SHP77 treated with DMSO at 0.1 percent for 48 hours (cell line): ENCODE data around the gene OPRL1.
"Not testable (repeated sequence)": the region's sequence is repeated elsewhere in the genome, so short reads cannot be mapped to it uniquely, and the experiment has no call there.

Source experiments
- DNase-seq: peaks from one replicate; lab custom pipeline; 2025; lab: John Stamatoyannopoulos, UW

OPRL1 gene

DNA sequence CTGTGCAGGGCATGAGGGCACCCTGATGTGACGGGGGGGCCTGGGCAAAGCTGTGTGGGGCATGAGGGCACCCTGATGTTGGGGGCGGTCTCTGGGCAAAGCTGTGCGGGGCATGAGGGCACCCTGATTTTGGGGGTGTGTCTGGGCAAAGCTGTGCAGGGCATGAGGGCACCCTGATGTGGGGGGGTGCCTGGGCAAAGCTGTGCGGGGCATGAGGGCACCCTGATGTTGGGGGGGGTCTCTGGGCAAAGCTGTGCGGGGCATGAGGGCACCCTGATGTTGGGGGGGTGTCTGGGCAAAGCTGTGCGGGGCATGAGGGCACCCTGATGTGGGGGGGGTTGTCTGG is 37.5 kb downstream of the OPRL1 start:
- not testable (repeated sequence) for DNase-seq

DNA sequence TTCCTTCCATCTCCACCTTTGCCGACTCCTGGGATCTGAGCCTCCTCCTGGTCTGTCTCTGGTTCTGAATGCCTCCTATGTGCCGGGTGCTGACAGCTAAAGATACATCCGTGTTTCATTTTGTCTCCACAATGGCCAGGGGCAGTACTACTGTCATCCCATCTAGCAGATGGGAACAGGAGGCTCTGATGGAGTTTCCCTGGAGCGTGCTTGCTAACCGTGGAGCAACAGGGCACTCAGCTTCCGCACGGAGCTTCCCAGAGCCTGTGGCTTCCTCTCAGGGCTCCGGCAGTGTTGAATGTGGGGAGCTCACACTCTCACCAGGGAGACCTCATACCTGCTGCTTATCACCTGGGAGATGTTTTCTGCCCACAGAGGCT is 39.4 kb downstream of the OPRL1 start:
- no peak for DNase-seq

DNA sequence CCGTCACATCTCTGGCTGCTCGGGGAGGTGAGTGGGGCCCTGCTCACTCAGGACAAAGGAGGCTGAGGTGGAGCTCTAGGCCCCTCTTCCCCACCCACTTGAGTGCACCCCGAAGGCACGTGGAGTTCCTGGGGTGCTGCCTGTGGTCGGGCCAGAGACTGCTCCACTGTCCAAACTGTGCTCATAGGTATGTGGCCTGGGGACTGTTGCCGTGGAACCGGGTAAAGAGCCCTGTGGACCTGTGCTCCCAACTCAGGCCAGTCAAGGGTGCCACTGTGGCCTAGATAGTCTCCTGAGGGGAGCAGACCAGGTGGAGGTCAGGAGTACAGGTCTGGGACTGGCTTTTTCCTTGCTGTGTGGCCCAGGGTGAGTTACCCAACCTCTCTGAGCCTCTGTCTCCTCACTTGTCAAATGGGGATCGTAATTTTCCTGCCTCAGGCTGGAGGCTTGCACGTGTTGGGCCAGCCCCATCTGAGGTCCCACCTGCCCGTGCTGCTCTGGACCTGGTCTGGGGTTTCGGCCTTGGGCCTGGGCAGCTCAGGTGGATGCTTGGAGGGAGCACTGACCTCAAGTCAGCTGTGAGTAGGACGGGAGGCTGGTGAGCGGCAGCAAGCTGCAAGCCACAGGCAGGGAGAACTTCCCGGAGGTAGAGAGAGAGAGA is 39.9 kb downstream of the OPRL1 start:
- no peak for DNase-seq

DNA sequence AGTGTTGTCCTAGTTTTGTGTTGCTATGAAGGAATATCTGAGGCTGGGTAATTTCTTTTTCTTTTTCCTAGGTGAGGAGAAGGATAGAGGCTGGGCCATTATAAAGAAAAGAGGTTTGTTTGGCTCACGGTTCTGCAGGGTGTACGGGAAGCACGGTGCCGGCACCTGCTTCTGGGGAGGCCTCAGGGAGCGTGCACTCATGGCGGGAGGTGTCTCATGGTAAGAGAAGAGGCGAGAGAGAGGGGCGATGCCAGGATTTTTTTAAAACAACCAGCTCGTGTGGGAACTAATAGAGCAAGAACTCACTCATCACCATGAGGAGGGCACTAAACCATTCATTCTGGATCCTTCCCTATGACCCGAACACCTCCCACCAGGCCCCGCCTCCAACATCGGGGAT is 41.7 kb downstream of the OPRL1 start:
- no peak for DNase-seq

DNA sequence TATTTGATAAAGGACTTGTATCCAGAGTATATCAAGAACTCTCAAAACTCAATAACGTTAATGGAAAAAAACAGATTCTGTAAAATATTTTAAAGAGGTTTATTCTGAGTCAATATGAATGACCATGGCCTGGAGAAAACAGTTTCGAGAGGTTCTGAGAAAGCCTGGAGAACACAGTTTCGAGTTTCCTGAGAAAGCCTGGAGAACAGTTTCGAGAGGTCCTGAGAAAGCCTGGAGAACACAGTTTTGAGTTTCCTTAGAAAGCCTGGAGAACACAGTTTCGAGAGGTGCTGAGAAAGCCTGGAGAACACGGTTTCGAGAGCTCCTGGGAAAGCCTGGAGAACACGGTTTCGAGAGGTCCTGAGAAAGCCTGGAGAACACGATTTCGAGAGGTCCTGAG is 43.0 kb downstream of the OPRL1 start:
- not testable (repeated sequence) for DNase-seq

- not testable (repeated sequence) for DNase-seq
Observed at GRCh38 chr20:64123517-64123916, 43.6 kb downstream of the OPRL1 start.

DNA sequence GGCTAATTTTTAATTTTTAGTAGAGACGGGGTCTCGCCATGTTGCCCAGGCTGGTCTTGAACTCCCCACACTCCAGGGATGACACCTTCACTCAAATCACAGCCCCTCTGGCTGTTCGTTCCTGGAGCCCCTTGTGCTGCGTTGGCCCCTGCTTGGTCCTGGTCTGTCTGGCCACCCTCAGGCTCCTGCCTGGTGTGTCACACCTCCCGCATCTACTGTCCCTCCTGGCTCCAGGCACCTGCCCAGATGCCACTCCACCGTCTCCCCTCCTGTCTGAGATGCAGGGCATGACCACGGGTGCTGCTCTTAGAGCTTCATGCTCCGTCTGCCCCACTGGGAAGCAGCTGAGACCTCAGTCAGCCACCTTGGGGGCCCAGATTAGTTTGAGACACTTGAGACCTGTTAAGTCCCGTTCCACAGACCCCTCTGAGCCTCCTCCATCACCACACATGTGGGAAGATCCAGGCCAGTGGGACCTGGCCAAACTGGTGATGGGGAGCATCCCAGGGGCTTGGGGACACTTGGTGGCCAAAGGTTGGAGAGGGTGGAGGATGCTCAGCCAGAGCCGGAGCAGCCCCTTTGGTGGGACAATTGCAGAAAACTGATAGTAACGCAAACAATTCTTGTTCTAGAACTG is 49.4 kb downstream of the OPRL1 start:
- no peak for DNase-seq

GRCh38 chr20:64130271-64130670 is 50.4 kb downstream of the OPRL1 start:
- no peak for DNase-seq

- no peak for DNase-seq
Observed at GRCh38 chr20:64130876-64131275, 51.0 kb downstream of the OPRL1 start.

DNA sequence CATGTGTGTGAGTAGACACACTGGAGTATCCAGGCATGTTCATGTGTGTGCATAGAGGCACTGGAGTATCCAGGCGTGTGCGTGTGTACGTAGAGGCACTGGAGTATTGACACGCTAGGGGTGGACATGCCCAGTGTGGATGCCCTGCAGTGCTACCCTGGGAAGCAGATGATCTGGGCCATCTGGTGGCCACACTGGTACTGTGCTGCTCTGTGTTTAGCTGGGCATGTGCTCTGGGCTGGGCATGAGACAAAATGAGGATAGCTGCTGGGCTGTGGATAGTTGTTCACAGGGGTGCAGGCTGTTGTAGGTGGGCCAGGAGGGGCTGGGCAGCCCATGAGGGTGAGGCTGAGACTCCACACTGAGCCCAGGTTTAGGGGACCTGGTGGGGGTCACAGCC is 51.5 kb downstream of the OPRL1 start:
- DNase-seq, result peak; percentile 62

DNA sequence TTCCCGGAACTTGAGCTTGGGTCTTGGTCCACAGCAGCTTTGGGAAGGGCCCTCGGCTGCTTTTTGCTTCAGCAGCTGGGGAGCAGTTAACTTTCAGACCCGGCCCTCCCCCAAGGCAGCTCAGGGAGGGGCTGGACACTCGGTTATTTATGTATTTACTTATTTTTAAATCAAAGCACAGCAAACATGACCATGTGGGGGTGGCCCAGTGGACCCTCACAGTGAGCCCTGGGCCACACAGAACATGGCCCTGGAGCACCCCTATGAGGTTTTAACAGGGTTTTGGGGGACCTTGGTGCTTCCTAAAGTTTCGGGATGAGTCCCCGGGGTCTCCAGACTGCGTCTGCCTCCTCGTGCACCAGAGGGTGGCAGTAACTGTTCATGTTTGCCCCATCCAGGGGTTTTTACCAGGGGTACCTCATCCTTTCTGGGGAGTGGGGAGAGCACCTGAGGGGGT is 54.1 kb downstream of the OPRL1 start:
- no peak for DNase-seq

GRCh38 chr20:64134744-64135143 is 54.9 kb downstream of the OPRL1 start:
- not testable (repeated sequence) for DNase-seq

DNA sequence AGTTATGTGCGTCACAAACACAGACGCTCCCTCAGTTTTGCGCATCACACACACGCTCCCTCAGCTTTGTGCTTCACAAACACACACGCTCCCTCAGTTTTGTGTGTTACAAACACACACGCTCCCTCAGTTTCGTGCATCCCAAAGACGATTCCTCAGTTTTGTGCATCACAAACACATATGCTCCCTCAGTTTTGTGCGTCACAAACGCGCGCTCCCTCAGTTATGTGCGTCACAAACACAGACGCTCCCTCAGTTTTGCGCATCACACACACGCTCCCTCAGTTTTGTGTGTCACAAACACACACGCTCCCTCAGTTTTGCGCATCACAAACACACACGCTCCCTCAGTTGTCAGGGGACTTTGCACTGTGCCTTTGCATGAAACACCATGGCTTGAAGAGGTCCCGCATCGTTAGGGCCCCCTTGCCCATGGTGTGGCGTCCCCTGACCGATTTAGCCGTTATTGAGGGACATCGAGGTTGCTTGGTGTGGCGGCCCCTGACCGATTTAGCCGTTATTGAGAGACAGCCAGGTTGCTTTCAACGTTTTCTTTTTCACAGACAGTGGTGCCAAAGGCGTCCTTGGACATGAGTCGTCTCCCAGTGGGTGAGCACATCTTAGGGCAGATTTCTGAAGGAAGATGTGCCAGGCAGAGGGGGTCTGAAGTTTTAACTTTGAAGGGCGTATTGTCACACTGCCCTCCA is 56.3 kb downstream of the OPRL1 start:
- DNase-seq, result no peak

DNA sequence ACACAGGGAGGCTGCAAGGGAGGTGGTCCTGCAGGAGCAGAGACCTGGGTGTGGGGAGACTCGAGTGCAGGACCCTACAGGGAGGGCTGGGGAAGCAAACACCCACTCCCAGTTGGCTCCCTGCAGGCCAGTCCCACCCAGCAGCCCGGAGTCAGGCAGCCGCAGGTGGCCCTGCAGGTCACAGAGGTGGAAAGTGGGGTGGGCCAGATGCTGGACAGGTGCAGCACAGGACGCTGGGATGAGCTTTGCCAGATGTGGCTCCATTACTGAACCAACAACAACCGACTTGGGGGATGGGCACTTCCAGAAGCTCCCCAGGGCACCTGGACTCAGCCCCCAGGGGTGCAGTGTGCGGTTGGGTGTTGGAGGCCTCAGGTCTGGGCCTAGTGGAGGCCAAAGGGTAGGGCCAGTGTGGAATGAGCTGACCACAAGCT is 57.7 kb downstream of the OPRL1 start:
- DNase-seq, result no peak

- DNase-seq, result no peak
Observed at GRCh38 chr20:64138276-64138815, 58.5 kb downstream of the OPRL1 start.

GRCh38 chr20:64139199-64140060 is 59.5 kb downstream of the OPRL1 start:
- no peak for DNase-seq

GRCh38 chr20:64140061-64140931 is 60.4 kb downstream of the OPRL1 start:
- DNase-seq, result no peak

- no peak for DNase-seq
Observed at GRCh38 chr20:64140956-64141355, 61.1 kb downstream of the OPRL1 start.

- no peak for DNase-seq
Observed at GRCh38 chr20:64142590-64142989, 62.7 kb downstream of the OPRL1 start.

DNA sequence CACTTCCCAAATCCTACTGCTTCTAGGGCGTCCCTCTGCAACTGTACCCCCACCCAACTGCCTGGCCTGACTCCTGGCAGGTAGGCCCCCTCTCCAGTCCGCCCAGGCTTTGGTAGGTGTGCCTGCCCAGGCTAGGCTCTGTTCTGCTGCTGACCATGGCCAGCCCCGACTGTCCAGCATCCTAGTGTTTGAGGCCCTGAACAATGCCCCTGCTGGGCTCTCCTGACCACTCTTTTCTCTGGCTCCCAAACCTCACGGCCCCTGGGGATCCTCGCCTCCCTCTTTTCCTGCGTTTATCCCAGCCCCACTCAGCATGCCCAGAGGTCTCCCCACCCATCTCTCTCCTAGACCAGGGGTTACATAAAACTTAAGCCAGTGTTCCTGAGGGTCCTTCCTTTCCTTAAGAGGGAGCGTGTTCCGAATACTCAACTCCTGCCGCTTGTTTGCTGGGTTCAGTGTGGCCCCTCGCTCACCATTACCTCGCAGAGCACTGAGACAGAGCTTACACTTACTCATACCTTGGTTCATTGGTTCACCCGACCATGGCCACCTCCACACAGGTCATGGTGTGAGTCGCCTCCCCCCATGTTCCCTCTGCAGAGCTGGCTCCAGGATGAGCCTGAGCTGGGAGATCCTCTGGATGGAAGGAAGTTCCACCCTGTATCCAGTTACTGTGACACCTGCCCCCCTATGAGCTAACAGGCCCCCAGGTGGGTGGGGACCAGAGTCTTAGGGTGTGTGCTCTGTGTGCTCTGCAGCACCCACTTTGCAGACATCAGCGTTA is 63.3 kb downstream of the OPRL1 start:
- no peak for DNase-seq
